Jurkat, Clone E6-1 (cell line): ENCODE data around the gene XPNPEP1.

ENCODE experiments used
- DNase-seq: peaks from one replicate; pipeline ENCODE4 v3.0.0-alpha.2; 2011; ENCODE audit warnings: low read depth, low spot score
- H3K4me3 ChIP-seq: 2 replicates; pipeline ENCODE4 v1.5.1; 2011; ENCODE audit warnings: mild to moderate bottlenecking, low read length, control low read depth, moderate library complexity

XPNPEP1 gene

DNA sequence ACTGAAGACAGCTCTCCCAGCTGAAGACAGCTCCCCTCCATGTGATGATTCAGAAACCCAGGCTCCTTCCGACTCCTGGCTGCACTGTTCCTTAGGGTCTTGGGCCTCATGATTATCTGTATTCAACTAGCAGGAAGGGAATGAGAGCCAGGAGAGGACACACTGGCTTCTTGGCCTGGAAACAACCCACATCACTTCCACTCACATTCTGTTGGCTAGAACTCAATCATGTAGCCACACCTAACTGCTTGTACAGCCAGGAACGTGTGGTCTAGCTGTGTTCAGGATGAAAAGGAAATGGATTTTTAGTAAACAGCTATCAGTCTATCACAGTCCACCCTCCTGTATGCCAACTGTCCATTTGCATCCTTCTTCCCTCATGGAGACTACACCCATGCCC, 30.5 kb upstream of the XPNPEP1 start:
- DNase-seq = no peak
- no peak overlapping the region for H3K4me3 ChIP-seq

- DNase-seq = no peak
These were observed 29.2 kb upstream of the XPNPEP1 start for GRCh38 chr10:109952526-109952925.

GRCh38 chr10:109947111-109947920, 24.0 kb upstream of the XPNPEP1 start:
- no peak for DNase-seq
- H3K4me3 ChIP-seq = no peak overlapping the region

More at GRCh38 chr10:109952526-109952925, 29.2 kb upstream of the XPNPEP1 start:
- H3K4me3 ChIP-seq = no peak overlapping the region

DNA sequence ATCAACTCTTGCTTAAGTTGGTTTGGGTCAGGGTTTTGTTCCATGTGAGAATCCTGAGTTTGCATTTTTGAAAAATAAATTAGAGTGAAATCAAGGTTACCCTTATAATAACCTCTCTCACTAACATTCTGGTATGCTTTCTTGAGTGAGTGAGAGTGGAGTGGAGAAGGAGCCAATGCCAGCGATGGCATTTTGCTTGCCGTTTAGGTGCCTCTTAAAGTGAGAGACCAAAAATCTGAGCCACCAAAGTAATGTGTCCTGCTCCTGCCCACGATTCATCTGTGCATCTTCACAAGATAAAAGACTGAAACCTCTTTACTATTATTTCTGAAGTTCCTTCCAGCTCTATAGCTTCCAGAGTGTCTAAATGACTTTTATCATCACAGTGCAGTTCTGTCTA, 23.4 kb upstream of the XPNPEP1 start:
- no peak for DNase-seq
- no peak overlapping the region for H3K4me3 ChIP-seq

GRCh38 chr10:109945473-109946177, 22.3 kb upstream of the XPNPEP1 start:
- no peak overlapping the region for H3K4me3 ChIP-seq
- DNase-seq = no peak

GRCh38 chr10:109944613-109945012, 21.3 kb upstream of the XPNPEP1 start:
- H3K4me3 ChIP-seq = no peak overlapping the region
- no peak for DNase-seq

GRCh38 chr10:109941236-109941862, 18.0 kb upstream of the XPNPEP1 start:
- no peak for DNase-seq
- no peak overlapping the region for H3K4me3 ChIP-seq

DNA sequence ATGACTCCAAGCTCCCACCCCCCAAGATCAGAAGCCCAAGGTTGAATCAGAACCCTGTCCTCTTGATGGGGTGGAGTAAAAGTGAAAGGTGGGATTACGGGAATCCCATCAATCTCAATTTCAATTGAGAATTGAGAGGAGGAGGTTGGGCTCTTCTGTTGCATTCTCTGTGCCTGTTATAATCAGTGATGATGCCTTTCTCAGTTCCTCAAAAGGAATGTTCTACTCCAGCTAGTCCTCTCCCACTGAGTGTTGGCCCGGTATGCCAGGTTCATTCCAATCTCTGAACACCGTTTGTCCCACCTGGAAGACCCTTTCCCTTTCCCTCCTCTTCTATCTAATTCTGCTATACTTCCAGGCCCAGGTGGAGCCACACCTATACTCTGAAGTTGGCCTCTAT, 17.2 kb upstream of the XPNPEP1 start:
- H3K4me3 ChIP-seq = no peak overlapping the region
- DNase-seq = no peak

- H3K4me3 ChIP-seq = no peak overlapping the region
- no peak for DNase-seq
These were observed 16.8 kb upstream of the XPNPEP1 start for GRCh38 chr10:109940117-109940516.

GRCh38 chr10:109939315-109939961, 16.1 kb upstream of the XPNPEP1 start:
- no peak for DNase-seq
- no peak overlapping the region for H3K4me3 ChIP-seq

DNA sequence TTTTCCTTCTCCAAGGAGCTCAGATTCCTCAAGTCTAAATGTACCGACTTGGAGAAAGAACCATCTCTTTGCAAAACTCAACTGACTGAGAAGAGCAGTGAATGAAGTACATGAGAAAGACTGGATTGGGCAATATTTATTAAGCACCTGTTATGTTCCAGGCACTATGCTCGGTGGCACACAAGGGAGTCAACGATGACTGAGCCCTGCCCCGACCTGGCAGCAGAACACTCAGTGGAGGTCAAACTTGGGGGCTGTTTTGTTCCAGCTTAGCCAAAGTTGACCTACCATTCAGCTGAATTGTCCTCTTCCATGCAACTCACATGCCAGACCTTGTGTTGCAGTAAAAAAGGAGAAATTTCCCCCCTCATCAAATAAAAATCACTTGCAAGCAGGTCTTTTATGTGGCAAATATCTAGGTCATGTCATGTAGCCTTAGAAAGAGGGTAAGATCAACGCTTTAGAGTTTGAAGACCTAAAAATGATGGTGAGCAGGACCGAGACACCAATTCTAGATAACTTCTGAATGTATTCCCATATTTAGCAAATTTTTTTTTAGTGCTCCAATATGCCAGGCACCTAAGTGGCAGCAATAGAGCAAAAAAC, 14.3 kb upstream of the XPNPEP1 start:
- no peak overlapping the region for H3K4me3 ChIP-seq
- DNase-seq = peak; percentile 25

DNA sequence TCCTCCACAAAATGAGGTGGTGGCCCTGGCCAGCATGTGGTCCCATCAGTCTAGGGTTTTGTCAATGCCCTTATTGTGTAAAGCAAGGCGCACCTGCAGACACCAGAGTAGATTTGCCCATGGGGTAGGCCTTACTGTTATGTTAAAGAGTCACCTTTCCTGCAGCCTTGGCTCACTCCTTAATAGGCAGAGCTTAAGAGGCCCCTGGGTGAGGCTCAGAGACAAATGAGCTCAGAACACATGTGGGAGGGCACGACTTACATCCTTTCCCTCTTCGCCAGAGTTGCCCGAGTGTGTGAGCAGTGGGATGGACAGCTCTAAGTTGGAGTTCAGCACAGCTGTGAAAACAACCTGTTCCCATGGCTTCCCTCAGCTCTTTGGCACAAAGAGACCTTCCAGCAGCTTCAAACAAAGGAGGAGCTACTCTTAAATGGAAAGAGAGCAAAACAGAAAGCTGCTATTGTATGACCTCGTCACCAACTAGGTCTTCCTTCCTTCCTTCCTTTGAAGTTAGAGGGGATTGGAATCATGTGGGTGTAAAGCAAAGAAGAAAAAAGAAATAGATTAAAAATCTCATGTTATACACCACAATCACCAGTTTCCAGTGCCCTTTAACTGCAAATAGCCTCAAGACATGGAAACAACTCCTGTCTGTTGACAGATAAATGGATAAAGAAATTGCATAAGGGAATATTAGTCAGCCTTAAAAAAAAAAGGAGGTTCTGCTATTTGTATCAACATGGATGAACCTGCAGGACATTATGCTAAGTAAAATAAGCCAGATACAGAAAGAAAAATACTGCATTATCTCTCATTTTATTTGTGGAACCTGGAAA, 11.9 kb upstream of the XPNPEP1 start:
- peak; percentile 33 for DNase-seq
- H3K4me3 ChIP-seq = no peak overlapping the region

GRCh38 chr10:109933984-109934565, 10.8 kb upstream of the XPNPEP1 start:
- DNase-seq = peak; percentile 76
- no peak overlapping the region for H3K4me3 ChIP-seq

GRCh38 chr10:109932968-109933367, 9.7 kb upstream of the XPNPEP1 start:
- H3K4me3 ChIP-seq = no peak overlapping the region
- no peak for DNase-seq

DNA sequence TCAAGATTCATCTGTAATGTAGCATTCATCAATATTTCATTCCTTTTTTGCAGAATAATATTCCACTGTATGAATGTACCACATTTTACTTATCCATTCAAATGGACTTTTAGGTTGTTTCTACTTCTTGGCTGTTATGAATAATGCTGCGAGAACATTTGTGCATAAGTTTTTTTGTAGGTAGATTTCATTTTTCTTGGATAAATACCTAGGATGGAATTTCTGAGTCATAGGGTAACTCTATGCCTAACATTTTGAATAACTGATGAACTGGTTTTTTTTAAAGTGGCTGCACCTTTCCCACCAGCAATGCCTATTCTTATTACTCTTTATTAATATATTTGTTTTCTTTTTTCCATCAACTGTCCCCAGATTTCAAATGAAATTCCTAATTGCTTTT, 9.1 kb upstream of the XPNPEP1 start:
- DNase-seq = no peak
- no peak overlapping the region for H3K4me3 ChIP-seq

DNA sequence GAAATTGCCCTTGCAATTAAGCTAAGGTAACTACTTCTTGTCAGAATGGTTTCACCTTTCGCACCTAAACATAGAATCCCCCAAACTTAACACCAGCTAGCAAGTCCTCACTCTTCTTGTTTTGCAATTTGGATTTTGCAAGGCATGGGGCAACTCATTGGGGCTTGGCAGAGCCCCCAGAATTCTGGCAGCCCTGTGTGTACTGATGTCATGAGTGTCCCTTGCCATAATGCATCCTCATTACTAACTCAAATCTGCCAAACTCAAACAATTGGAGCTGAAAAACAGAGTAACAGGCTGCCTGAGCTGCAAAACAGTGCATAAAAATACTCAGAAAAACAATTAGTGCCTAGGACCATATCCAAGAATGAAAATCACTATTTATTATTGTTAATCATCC, 7.9 kb upstream of the XPNPEP1 start:
- DNase-seq = no peak
- H3K4me3 ChIP-seq = no peak overlapping the region

DNA sequence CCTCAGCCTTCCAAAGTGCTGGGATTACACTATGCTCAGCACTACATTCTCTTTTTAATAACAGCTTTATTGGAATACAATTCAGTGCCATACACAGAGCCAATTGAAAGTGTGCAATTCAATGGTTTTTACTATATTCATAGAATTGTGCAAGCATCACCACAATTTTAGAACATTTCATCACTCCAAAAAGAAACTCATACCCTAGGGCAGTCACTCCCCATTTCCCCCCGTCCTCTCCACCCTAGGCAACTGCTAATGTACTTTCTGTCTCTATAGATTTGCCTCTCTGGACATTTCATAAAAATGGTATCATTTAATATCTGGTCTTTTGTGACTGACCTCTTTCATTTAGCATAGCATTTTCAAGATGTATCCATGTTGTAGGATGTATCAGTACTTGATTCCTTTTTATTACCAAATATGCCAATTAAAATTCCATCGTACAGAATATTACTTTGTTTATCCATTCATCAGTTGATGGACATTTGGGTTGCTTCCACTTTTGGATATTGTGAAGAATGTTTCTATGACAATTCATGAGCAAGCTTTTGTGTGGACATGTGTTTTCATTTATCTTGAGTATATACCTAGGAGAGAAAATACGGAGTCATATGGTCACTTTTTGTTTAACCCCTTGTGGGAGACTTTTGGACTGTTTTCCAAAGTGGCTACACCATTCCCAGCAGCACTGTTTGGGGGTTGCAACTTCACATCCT, 6.3 kb upstream of the XPNPEP1 start:
- no peak overlapping the region for H3K4me3 ChIP-seq
- no peak for DNase-seq

DNA sequence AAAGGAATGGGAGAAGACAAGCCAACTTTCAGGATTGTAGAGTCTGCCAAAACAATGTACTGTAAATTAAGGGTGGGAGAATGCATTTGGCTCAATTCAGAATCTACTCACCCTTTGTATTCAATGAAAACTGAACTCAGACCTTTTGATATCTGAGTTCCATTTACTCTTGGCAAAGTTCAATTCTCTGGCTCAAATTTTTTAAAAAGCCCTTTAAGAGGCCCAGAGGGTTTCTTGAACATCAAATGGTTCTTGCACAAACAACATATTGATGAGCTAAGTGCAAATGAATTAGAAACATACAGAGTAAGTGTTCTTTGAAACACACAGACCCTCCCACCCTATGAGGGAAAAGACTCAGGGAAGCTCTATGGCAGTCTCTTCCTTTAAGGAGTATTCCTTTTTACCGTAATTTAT, 5.2 kb upstream of the XPNPEP1 start:
- no peak overlapping the region for H3K4me3 ChIP-seq
- DNase-seq = no peak
